HuH-7.5 (cell line): Measurements from ENCODE around the gene CYP2F1.

Experiments
- DNase-seq: peaks from one replicate; pipeline ENCODE4 v3.0.0; 2011; ENCODE audit warnings: low spot score

CYP2F1 gene

DNA sequence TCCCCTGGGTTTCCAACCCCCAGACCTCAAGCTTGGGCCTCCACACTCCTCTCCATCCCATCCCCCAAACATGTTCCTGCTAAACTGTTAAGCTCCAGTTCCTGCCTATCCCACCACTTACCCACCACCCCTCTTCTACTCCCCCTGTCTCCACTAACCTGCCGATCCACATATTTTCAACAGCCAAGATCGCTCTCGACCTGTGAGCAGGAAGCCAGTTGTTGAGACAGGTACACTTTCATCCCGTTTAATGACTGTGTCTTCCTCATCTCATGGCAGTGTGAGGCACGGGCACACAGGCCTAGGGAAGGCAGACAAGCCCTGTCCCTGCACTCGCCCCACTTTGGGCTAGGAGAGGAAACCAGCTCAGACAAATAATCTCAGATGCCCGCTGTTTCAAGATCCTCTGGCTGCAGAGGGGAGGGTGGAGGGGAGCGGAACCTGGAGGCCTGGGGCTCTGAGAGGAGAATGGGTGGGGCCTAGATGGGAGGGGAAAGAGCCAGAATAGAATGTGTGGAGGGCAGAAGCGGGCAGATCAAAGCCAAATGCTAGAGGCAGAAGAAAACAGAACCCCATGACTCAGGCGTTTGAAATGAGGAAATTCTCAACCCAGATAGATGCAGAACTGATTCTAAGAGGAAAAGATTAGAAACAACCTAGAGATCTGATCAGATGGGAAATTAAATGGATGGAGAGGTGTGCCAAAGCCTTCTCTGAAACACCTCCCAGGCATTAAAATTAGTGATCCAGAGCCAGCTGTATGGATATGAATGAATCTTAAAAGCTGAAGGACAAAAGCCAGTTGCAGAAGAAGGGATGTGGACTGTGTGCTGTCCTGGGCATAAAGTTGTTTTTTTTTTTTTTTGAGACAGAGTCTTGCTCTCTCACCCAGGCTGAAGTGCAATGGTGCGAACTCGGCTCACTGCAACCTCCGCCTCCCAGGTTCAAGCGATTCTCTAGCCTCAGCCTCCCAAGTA, 61.9 kb downstream of the CYP2F1 start:
- DNase-seq: no peak
